ENCODE measurements around the gene SMIM10L2A. TPM values are rescaled to one million over a fixed set of nuclear protein-coding genes. Genes with fewer than 3 reads are reported as not detected.

The SMIM10L2A gene
- total RNA-seq, 1 donor from 2014 or later = 1.5 TPM

GRCh38 chrX:135384161-135384836, 37.4 kb upstream of the SMIM10L2A start:
- no peak for DNase-seq (ENCODE audit: extremely low spot score in 2 of 2)
- TF ChIP-seq POLR2AphosphoS5 (IDR thresholded peaks at IDR 0.05; ENCODE audit: insufficient read depth in 1 of 2, low read depth in 1 of 2) (no peak), CTCF (IDR thresholded peaks at IDR 0.05) (no peak), POLR2A (IDR thresholded peaks at IDR 0.05) (no peak)
- Histone ChIP-seq H3K36me3 (no peaks in the 10 kb centered on the region), H3K9me3 (no peaks in the 10 kb centered on the region), H3K4me3 (no peak overlapping the region), H3K4me1 (no peaks in the 10 kb centered on the region), H3K27me3 (no peaks in the 10 kb centered on the region), H3K27ac (no peak overlapping the region)
- intact Hi-C loops (cut with DNase I) = no loop called here

- no peaks in the 10 kb centered on the region for H3K9me3 ChIP-seq
- no peaks in the 10 kb centered on the region for H3K27me3 ChIP-seq
- intact Hi-C loops (cut with DNase I) = no loop called here
- H3K4me3 ChIP-seq = no peak overlapping the region
- H3K4me1 ChIP-seq = no peaks in the 10 kb centered on the region
- H3K36me3 ChIP-seq = no peaks in the 10 kb centered on the region
- DNase-seq (ENCODE audit: extremely low spot score in 2 of 2) = no peak
- TF ChIP-seq POLR2A (IDR thresholded peaks at IDR 0.05) (no peak), CTCF (IDR thresholded peaks at IDR 0.05) (no peak), POLR2AphosphoS5 (IDR thresholded peaks at IDR 0.05; ENCODE audit: insufficient read depth in 1 of 2, low read depth in 1 of 2) (no peak)
- H3K27ac ChIP-seq = no peak overlapping the region
Observed at GRCh38 chrX:135388841-135389240, 32.9 kb upstream of the SMIM10L2A start.

GRCh38 chrX:135389243-135389642, 32.5 kb upstream of the SMIM10L2A start:
- Histone ChIP-seq H3K9me3 (no peaks in the 10 kb centered on the region), H3K36me3 (no peaks in the 10 kb centered on the region), H3K27me3 (no peaks in the 10 kb centered on the region), H3K4me3 (no peak overlapping the region), H3K4me1 (no peaks in the 10 kb centered on the region), H3K27ac (no peak overlapping the region)
- no peak for DNase-seq (ENCODE audit: extremely low spot score in 2 of 2)
- intact Hi-C loops (cut with DNase I) = no loop called here
- TF ChIP-seq POLR2AphosphoS5 (IDR thresholded peaks at IDR 0.05; ENCODE audit: insufficient read depth in 1 of 2, low read depth in 1 of 2) (no peak), POLR2A (IDR thresholded peaks at IDR 0.05) (no peak), CTCF (IDR thresholded peaks at IDR 0.05) (no peak)

GRCh38 chrX:135389717-135390116, 32.0 kb upstream of the SMIM10L2A start:
- Histone ChIP-seq H3K36me3 (no peaks in the 10 kb centered on the region), H3K27ac (no peak overlapping the region), H3K9me3 (no peaks in the 10 kb centered on the region), H3K27me3 (no peaks in the 10 kb centered on the region), H3K4me1 (no peaks in the 10 kb centered on the region), H3K4me3 (no peak overlapping the region)
- intact Hi-C loops (cut with DNase I) = no loop called here
- TF ChIP-seq POLR2AphosphoS5 (IDR thresholded peaks at IDR 0.05; ENCODE audit: insufficient read depth in 1 of 2, low read depth in 1 of 2) (no peak), CTCF (IDR thresholded peaks at IDR 0.05) (no peak), POLR2A (IDR thresholded peaks at IDR 0.05) (no peak)
- no peak for DNase-seq (ENCODE audit: extremely low spot score in 2 of 2)

- no peaks in the 10 kb centered on the region for H3K27me3 ChIP-seq
- TF ChIP-seq POLR2AphosphoS5 (IDR thresholded peaks at IDR 0.05; ENCODE audit: insufficient read depth in 1 of 2, low read depth in 1 of 2) = no peak
- TF ChIP-seq CTCF (IDR thresholded peaks at IDR 0.05) = no peak
- no peak for TF ChIP-seq POLR2A (IDR thresholded peaks at IDR 0.05)
- no peak overlapping the region for H3K4me3 ChIP-seq
- H3K27ac ChIP-seq = no peak overlapping the region
- H3K36me3 ChIP-seq = no peaks in the 10 kb centered on the region
- intact Hi-C loops (cut with DNase I) = no loop called here
- H3K4me1 ChIP-seq = no peaks in the 10 kb centered on the region
- no peaks in the 10 kb centered on the region for H3K9me3 ChIP-seq
- DNase-seq (ENCODE audit: extremely low spot score in 2 of 2) = no peak
Observed at GRCh38 chrX:135391734-135392133, 30.0 kb upstream of the SMIM10L2A start.
